Smooth muscle cell (in vitro differentiated cells): Measurements from ENCODE around the gene AS3MT. TPM values are rescaled to one million over a fixed set of nuclear protein-coding genes. Genes with fewer than 3 reads are reported as not detected.
"Not testable (repeated sequence)": the region's sequence is repeated elsewhere in the genome, so short reads cannot be mapped to it uniquely, and the experiment has no call there.

Experiments used
- DNase-seq: peaks from one replicate; lab custom pipeline; 2025; ENCODE audit not compliant: unreplicated experiment; lab: John Stamatoyannopoulos, UW
- H2AFZ ChIP-seq: fragments of 200-600 bp; sonication (generic); 2 replicates; pipeline ENCODE4 v1.6.0; 2016; ENCODE audit warnings: antibody characterized with exemption, low read depth, mild to moderate bottlenecking
- H3F3A ChIP-seq: fragments of 200-600 bp; sonication (generic); 2 replicates; pipeline ENCODE4 v1.6.0; 2017; ENCODE audit warnings: antibody characterized with exemption, low read depth
- H3K27ac ChIP-seq: fragments of 200-600 bp; sonication (generic); 2 replicates; pipeline ENCODE4 v1.5.1; 2016; ENCODE audit warnings: low read depth, mild to moderate bottlenecking
- H3K27me3 ChIP-seq: fragments of 200-600 bp; sonication (generic); 2 replicates; pipeline ENCODE4 v1.6.1; 2016; ENCODE audit warnings: low read depth, mild to moderate bottlenecking
- H3K36me3 ChIP-seq: fragments of 200-600 bp; sonication (generic); 2 replicates; pipeline ENCODE4 v1.5.1; 2016; ENCODE audit warnings: low read depth
- H3K4me1 ChIP-seq: fragments of 200-600 bp; sonication (generic); 2 replicates; pipeline ENCODE4 v1.5.1; 2016; ENCODE audit warnings: low read depth
- H3K4me2 ChIP-seq: fragments of 200-600 bp; sonication (generic); 2 replicates; pipeline ENCODE4 v1.6.0; 2016; ENCODE audit warnings: mild to moderate bottlenecking
- H3K4me3 ChIP-seq: fragments of 200-600 bp; sonication (generic); 2 replicates; pipeline ENCODE4 v1.5.1; 2016; ENCODE audit warnings: mild to moderate bottlenecking
- H3K79me2 ChIP-seq: fragments of 200-600 bp; sonication (generic); 2 replicates; pipeline ENCODE4 v1.6.0; 2016; ENCODE audit warnings: low read depth, mild to moderate bottlenecking
- H3K9ac ChIP-seq: fragments of 200-600 bp; sonication (generic); 2 replicates; pipeline ENCODE4 v1.6.0; 2016; ENCODE audit warnings: low read depth
- H3K9me3 ChIP-seq: fragments of 200-600 bp; sonication (generic); replicated peaks from 2 replicates; pipeline ENCODE4 v1.5.1; 2016; ENCODE audit warnings: low read depth
- H4K20me1 ChIP-seq: fragments of 200-600 bp; sonication (generic); 2 replicates; pipeline ENCODE4 v1.6.0; 2016; ENCODE audit warnings: low read depth
- CTCF ChIP-seq: fragments of 200-600 bp; sonication (generic); IDR thresholded peaks from 2 replicates; pipeline ENCODE4 v1.5.1; 2017; ENCODE audit warnings: borderline replicate concordance, mild to moderate bottlenecking, antibody characterized with exemption; ENCODE audit not compliant: insufficient read depth, poor library complexity, severe bottlenecking
- WGBS: methylation state at CpG from one replicate; pipeline ENCODE4 v1.1.7; 2016; ENCODE audit warnings: low lambda C conversion rate; 5-methylcytosine and 5-hydroxymethylcytosine counted together
- polyA plus RNA-seq: library from polyadenylated mRNA; unstranded; fragments of >200 nt; fragmentation: Nextera tagmentation; extraction: Ambion mirVana; gene quantifications from 2 replicates; pipeline ENCODE4 v1.2.1, GENCODE V29; 2016
- total RNA-seq: library from RNA; depleted of rRNA; stranded (reverse); fragments of >200 nt; gene quantifications from 2 replicates; pipeline ENCODE4 v1.2.3, GENCODE V29; 2014

Gene AS3MT
- total and polyA plus RNA-seq, 2 experiments from 2014 or later: 1.7 to 3.7 TPM

DNA sequence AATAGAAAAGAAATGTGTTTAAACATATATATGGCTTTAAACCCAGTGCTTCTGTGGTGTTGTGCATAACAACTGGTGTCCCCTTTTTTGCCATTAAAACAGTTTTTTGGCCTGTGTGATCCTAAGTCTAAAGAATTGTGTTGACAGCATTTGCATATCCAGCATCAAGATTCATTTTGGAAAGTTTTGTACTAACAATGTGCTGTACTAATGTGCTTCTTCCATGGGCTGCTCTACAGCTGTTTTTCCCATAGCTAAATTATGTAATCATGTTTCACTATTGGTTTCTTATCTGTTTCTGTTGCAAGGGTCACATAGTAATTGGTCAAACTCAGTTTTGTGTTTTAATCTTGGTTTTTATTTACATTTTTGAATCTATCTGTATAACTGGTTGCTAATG, 54.3 kb downstream of the AS3MT start:
- Histone ChIP-seq H3K79me2 (peaks cover 5% of the 10 kb centered on the region), H2AFZ (no peak overlapping the region), H3K4me3 (no peak overlapping the region), H3K27ac (no peak overlapping the region), H3K4me1 (peaks cover 25% of the 10 kb centered on the region), H3K4me2 (no peak overlapping the region), H3K27me3 (peaks cover 15% of the 10 kb centered on the region), H3K9me3 (no peaks in the 10 kb centered on the region), H3F3A (no peaks in the 10 kb centered on the region), H4K20me1 (peaks cover 34% of the 10 kb centered on the region), H3K36me3 (no peaks in the 10 kb centered on the region), H3K9ac (no peak overlapping the region)
- no peak for DNase-seq
- TF ChIP-seq CTCF: no peak

- Histone ChIP-seq H4K20me1 (peaks cover 14% of the 10 kb centered on the region), H3K27me3 (no peaks in the 10 kb centered on the region), H3K4me3 (no peak overlapping the region), H3F3A (no peaks in the 10 kb centered on the region), H3K36me3 (no peaks in the 10 kb centered on the region), H3K4me2 (no peak overlapping the region), H3K9me3 (no peaks in the 10 kb centered on the region), H2AFZ (no peak overlapping the region), H3K4me1 (no peaks in the 10 kb centered on the region), H3K9ac (no peak overlapping the region), H3K79me2 (peaks cover 3% of the 10 kb centered on the region), H3K27ac (no peak overlapping the region)
- no peak for DNase-seq
- no peak for TF ChIP-seq CTCF
- WGBS: 93% methylated on average over 6 of the region's 6 CpGs
Observed at GRCh38 chr10:102926842-102927241, 57.6 kb downstream of the AS3MT start.

DNA sequence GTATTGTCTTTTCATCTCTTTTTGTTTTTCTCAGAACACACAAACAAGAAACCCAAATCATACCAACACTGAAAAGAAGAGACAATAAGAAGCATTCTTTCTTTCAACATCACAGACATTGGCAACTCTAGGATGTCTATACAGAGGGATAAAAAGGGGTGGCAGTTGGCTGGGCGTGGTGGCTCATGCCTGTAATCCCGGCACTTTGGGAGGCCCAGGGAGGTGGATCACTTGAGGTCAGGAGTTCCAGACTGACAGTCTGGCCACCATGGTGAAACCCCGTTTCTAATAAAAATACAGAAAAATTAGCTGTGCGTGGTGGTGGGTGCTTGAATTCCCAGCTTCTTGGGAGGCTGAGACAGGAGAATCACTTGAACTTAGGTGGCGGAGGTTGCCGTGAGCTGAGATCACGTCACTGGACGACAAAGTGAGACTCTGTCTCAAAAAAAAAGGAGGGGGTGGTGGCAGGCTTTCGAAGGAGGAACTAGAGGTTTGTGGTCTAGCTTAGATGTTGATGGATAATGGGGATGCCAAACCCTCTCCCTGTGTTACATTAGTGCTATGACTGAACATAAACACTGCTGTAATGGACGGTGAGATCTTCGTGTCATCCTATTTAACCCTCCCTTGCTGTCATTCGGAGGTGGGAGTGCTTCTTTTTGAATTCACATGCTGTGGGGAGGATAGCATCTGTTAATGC, 58.2 kb downstream of the AS3MT start:
- Histone ChIP-seq H3K79me2 (no peaks in the 10 kb centered on the region), H4K20me1 (peaks cover 11% of the 10 kb centered on the region), H3K9ac (no peak overlapping the region), H3F3A (no peaks in the 10 kb centered on the region), H3K27me3 (no peaks in the 10 kb centered on the region), H3K27ac (no peak overlapping the region), H3K9me3 (no peaks in the 10 kb centered on the region), H2AFZ (no peak overlapping the region), H3K4me3 (no peak overlapping the region), H3K36me3 (no peaks in the 10 kb centered on the region), H3K4me1 (no peaks in the 10 kb centered on the region), H3K4me2 (no peak overlapping the region)
- WGBS: 91% methylated on average over 12 of the region's 12 CpGs
- DNase-seq: no peak
- TF ChIP-seq CTCF: no peak

- WGBS: 94% methylated on average over 5 of the region's 5 CpGs
Observed at GRCh38 chr10:102928442-102928841, 59.2 kb downstream of the AS3MT start.

More at GRCh38 chr10:102928442-102928841, 59.2 kb downstream of the AS3MT start:
- not testable (repeated sequence) for H4K20me1 ChIP-seq, H3K4me2 ChIP-seq, DNase-seq, H3K9me3 ChIP-seq, H2AFZ ChIP-seq, H3K4me1 ChIP-seq, H3F3A ChIP-seq, H3K27ac ChIP-seq, H3K79me2 ChIP-seq, H3K4me3 ChIP-seq, H3K9ac ChIP-seq, H3K36me3 ChIP-seq, H3K27me3 ChIP-seq
